GM12801 (cell line): ENCODE data around the gene ATP6V0A1.

Experiments
- CTCF ChIP-seq: IDR thresholded peaks from one replicate; pipeline ENCODE4 v1.5.1; 2011; ENCODE audit warnings: control low read depth; ENCODE audit not compliant: insufficient read length; ENCODE audit errors: extremely low read depth

ATP6V0A1 gene

DNA sequence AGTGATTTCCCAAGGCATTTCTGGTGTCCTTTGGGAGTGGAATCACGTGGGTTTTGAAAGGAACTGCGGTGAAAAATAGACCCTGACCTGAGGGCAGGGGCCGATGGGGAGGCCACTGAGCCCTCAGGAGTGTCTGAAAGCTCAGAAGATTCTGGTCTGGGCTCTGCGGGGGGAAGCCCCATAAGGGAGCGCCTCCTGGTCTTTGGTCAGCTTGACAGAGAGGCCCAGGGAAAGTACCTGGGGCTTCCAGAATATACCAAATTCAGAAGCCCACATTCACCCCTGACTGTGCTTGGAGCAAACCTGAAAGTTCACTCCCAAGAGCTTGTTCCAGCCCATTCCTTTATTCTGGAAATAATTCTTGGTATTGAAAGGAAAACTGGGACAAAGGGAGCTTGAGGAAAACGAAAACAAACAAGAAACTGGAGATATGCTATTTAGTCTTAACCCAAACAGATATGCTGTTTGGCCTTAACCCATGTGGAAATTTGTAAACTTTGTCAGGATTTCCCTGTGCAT, 54.1 kb downstream of the ATP6V0A1 start:
- TF ChIP-seq CTCF, result no peak

GRCh38 chr17:42513686-42514085, 55.0 kb downstream of the ATP6V0A1 start:
- no peak for TF ChIP-seq CTCF

DNA sequence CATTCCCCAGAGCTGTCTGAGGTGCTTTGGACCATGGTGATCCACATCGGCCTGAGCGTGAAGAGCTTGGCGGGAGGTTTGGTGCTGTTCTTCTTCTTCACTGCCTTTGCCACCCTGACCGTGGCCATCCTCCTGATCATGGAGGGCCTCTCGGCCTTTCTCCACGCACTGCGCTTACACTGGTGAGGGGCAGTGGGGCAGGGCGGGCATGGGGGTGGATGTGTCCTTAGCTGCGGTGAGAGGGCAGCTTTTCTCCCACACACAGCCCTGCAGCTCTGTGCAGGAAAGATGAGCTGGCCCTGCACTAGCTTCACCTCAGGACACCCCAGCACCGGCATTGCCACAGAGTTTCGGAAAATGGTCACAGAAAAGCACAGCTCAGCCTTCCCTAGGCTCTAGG, 55.6 kb downstream of the ATP6V0A1 start:
- TF ChIP-seq CTCF, result no peak

DNA sequence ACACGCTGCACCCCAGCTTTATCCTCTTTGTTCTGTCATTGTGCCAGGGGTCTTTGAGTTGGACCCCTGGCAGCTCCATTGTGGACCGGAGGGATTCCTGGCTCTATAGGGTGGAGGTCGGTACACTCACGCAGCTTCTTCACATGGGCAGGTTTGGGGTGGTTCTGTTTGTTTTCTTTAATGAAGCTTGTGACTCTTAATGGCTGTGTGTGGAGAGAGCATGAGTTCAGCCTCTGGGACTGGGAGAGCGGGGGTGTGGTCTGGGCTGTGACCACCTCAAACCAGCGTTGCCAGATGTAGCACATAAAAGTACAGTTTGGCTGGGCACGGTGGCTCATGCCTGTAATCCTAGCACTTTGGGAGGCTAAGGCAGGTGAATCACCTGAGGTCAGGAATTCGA, 56.2 kb downstream of the ATP6V0A1 start:
- TF ChIP-seq CTCF, result no peak

GRCh38 chr17:42517516-42517915, 58.8 kb downstream of the ATP6V0A1 start:
- TF ChIP-seq CTCF, result no peak

DNA sequence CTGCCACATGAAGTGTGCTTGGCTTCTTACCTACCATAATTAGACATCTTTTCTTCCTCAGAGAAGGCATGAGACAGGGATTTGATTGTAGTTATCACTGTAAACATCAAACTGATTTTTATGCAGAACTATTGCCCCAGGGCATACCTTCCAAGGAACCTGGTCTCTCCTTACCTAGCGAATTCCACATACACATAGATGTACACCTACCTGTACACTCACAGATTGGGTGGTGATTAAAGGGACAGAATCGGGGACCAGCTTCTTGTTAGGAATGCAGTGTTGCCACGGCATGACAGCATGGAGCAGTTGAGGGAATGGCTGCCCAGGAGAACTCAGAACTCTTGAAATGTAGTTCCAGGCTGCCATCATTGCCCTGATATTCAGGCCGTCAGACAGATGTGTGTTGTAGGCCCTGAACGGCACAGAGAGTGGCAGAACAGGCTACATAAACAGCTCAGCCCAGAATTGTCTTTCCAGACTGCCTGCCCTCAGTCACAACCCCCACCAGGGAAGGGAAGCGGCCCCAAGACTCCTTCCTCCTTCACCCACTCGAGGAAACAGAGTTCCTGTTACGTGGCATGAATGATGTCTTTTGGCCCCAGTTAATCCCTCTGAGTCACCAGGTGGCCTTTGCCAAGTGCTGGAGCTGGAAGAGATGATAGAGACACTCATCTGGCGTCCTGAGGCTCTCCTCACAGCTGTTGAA, 59.5 kb downstream of the ATP6V0A1 start:
- TF ChIP-seq CTCF, result no peak

DNA sequence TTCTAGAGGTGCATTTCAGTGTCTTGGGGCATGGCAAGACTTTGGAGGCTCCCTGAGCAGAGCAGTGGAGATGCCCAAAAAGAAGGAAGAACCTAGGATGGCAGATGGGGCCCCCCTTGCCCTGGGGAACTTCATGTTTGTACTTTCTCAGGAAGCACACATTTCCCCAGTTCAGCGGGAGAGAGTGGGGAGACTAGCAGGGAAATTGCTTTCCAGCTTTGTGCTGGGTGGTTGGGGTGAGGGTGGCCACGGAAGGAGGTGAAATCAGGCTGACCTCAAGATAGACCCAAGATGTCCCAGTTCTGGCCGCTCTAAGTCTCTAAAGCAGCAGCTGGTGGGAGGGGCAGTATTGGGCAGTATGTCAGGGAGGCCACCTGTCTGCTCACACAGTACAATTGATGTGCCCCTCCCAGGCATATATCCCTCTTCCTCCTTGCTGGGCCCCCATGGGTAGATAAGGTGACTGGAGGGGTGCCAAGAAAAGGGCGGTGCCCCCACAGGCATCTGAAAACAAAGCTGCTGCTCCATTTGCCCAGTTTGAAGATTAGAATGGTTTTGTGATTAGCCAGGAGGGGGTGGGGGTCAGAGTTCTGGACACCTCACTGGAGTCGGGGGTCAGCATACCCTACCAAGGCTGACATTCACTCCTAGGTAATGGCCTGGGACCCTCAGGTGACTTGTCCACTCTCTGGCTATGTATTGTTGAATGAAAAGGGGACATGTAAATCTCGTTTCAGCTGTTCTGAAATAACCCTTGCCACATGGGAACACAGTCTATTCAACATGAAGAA, 60.3 kb downstream of the ATP6V0A1 start:
- no peak for TF ChIP-seq CTCF
